HFF-Myc (cell line): ENCODE data around the gene MED8.

ENCODE experiments used
- DNase-seq: peaks from one replicate; pipeline ENCODE4 v3.0.0-alpha.2; 2011; ENCODE audit warnings: low read depth; ENCODE audit errors: extremely low read depth
- H3K4me3 ChIP-seq: replicated peaks from 2 replicates; pipeline ENCODE4 v1.5.1; 2011; ENCODE audit warnings: low read depth, mild to moderate bottlenecking, control low read depth, low read length
- CTCF ChIP-seq: IDR thresholded peaks from 2 replicates; pipeline ENCODE4 v1.5.1; 2012; ENCODE audit warnings: mild to moderate bottlenecking, low read depth, low read length, control low read depth; ENCODE audit errors: missing control alignments

MED8 gene

GRCh38 chr1:43435146-43436145 is 45.8 kb upstream of the MED8 start:
- H3K4me3 ChIP-seq = no peak overlapping the region
- TF ChIP-seq CTCF = no peak
- no peak for DNase-seq

GRCh38 chr1:43434256-43434655 is 44.7 kb upstream of the MED8 start:
- DNase-seq = no peak
- TF ChIP-seq CTCF = no peak
- no peak overlapping the region for H3K4me3 ChIP-seq

DNA sequence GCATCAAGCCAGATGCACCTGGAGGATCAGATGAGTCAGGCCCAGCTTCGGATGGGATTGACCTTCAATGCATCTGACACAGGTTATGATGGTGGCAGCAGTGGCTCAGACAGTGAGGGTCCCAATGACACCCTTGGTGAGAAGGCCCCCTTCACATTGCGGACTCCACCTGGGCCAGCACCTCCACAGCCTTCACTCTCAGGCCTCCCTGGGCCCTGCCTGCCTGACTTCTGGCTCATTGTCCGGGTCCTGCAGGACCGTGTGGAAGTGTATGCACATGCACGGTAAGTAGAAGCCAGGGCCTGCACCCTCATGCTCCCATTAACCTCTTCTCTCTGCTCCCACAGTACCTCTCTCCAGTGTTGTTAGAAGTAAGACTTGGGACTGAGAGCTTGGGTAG is 43.3 kb upstream of the MED8 start:
- no peak for DNase-seq
- no peak for TF ChIP-seq CTCF
- no peak overlapping the region for H3K4me3 ChIP-seq

DNA sequence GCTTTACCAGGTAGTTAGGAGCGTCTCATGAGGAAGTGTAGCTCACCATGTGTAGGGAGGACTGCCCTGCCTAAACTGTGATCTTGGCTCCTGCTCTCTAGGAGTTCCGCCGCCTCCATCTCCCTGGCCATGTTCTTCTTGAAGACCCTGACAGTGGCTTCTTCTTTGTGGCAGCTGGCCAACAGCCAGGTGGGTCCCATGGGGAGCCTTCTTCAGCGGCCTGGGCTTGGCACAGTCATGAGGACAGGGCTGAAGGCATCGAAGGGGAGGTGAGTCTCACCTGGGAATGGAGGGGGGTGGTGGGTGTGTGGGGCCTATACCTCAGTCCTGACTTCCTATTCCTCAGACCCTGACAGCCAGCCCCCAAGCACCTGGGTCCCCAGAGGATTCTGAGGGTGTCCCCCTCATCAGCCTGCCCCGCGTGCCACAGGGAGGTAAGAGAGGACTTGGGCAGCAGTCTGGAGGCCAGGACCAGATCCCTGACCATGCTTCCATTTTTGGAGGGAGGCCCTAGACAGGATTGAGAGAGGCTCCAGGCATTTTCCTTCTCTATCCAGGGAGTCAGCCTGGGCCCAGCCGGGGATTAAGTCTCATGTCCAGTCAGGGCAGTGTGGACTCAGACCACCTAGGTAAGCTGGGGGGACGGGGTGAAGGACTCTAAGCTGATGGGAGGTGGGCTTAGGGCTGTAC is 42.7 kb upstream of the MED8 start:
- no peak overlapping the region for H3K4me3 ChIP-seq
- no peak for TF ChIP-seq CTCF
- DNase-seq = no peak

GRCh38 chr1:43431676-43432075 is 42.1 kb upstream of the MED8 start:
- no peak for TF ChIP-seq CTCF

GRCh38 chr1:43430831-43431230 is 41.2 kb upstream of the MED8 start:
- H3K4me3 ChIP-seq = no peak overlapping the region
- no peak for TF ChIP-seq CTCF

More at GRCh38 chr1:43431676-43432075, 42.1 kb upstream of the MED8 start:
- no peak for DNase-seq
- no peak overlapping the region for H3K4me3 ChIP-seq

More at GRCh38 chr1:43430831-43431230, 41.2 kb upstream of the MED8 start:
- no peak for DNase-seq
